NK-92 (cell line): ENCODE data around the gene ADGRF1.
"Not testable (repeated sequence)": the region's sequence is repeated elsewhere in the genome, so short reads cannot be mapped to it uniquely, and the experiment has no call there.

ENCODE experiments used
- DNase-seq: peaks from one replicate; lab custom pipeline; 2025; ENCODE audit not compliant: unreplicated experiment; lab: John Stamatoyannopoulos, UW

The ADGRF1 gene

DNA sequence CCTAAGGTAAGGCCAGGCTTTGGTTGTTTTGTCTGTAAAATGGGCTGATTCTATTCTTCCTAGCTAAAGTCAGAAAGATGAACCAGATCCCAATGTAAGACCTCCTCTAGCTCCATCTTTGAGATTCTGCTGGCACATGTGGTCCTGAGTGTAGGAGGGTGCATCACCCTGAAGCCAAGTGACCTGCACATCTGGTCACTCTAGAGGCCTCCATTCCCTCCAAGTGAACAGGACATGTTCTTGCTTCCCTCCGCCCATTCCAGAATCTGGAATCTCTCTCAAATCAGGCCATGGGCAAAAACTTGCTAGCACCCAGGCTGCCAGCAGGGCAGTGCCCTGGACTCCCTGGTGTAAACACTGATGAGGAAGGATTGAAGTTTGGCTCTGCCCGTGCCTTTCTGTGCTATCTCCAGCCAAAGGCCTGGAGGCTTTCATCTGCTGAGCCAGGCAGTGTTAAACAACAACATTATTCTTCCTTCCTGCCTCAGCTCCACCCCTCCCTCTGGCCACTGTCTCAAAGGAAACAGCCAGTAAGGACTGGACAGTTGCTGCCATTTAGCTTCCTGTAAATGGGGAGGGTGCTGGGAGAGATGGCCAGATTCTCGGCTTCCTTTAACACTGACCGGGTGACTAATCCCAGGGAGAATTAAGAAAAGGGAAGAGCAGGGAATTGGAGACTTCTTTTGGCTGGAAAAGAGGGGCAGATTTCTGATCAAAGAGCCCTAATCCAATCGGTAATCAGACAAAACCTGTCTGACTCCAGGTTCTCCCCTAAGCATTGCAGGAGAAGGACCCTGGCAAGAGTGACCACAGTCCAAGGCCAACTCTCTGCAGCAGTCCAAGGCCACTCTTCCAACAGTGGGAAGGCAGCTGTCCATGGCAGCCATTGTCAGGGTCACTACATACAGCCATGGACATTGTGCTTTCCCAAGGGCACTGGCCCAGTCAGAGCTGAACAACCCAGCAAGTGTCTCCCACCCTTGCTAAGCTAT, 19.5 kb upstream of the ADGRF1 start:
- no peak for DNase-seq

DNA sequence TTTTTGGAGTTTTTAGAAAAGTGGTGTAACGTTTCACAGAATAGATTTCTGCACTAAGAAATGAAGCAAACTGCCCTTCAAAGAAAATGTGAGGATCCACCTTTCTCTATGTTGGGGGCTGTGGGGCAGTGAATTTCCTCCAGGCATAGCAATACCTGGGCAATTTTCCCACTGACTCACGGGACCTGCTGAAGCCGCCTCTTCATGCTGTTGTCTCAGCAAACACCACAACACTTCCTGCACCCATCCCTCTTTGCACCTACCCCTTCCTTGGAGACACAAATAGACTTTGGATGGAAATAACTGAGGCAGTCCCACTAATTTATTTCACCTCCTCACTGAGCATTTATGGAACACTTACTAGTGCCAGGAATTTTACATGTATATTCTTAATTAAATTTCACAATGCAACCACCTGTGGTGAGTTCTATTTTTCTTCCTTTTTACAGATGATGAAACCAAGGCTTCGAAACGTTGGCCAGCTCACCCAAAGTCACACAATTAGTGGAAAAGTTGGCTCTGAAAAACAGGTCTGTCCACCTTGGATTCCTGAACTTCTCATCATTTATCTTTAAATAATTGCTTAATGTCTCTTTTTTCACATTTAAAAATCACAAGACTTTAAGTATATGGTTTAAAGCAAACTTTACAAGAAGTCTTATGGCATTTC, 17.2 kb upstream of the ADGRF1 start:
- no peak for DNase-seq

DNA sequence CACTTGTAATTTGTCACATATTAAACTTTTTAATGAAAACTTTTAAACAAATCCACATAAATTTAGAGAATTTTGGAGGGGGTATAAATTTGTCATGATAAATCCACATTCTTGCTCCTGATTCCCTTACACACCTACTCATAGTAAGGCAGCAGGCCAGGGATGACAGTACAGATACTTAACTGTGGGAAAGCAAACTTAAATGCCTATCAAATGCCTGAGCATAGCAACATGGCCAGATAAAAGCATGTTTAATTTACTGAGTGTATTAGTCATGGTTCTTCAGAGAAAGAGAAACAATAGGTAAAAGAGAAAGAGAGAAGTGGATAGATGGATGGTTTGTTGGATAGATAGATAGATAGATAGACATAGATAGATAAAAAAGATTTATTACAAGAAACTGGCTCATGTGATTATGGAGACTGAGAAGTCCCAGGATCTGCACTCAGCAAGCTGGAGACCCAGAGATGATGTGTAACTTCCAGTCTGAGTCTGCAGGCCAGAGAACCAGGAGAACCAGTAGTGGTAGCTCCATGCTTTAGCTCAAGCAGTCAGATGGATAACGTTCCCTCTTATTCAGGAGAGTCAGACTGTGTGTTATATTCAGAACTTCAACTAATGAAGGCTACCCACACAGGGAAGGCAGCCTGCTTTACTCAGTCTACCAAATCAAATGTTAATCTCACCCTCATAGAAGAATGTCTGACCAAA, 15.9 kb upstream of the ADGRF1 start:
- no peak for DNase-seq

DNA sequence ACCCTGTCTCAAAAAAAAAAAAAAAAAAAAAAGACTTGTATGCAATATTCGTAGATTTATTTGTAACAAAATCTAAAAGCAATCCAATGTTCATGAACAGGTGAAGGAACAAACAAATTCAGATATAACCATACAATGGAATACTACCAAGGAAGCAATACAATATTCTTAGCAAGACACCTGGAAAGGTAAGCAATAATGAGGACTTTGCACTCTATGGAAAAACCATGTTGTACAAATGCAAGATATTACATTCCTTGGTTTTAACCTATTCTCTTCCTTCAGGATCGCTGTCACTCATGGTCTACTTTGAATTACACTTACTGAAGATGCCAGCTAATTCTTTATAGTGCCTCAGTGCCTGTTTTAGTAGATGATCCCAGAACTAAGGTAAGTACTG, 14.7 kb upstream of the ADGRF1 start:
- no peak for DNase-seq

DNA sequence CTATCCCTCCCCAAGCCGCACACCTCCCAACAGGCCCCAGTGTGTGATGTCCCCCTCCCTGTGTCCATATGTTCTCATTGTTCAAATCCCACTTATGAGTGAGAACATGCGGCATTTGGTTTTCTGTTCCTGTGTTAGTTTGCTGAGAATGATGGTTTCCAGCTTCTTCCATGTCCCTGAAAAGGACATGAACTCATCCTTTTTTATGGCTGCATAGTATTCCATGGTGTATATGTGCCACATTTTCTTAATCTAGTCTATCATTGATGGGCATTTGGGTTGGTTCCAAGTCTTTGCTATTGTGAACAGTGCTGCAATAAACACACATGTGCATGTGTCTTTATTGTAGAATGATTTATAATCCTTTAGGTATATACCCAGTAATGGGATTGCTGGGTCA, 12.2 kb upstream of the ADGRF1 start:
- not testable (repeated sequence) for DNase-seq

DNA sequence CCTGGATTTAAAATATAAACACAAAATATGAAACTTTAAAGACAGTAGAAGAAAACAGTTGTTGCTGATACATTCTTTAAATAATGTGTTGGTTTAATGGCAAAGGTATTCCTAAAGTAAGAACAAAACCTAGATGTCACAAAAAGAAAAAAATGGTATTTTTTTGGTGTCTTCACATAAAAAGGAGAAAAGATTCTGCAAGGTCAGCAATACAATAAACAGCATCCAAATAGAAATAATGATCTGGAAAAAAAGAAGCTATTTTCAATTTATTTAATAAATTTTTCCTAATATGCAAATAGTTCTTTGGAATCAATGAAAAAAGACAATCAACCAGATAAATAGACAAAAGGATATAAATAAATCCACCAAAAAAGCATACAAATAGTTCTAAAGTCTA, 6.5 kb upstream of the ADGRF1 start:
- DNase-seq, result no peak

DNA sequence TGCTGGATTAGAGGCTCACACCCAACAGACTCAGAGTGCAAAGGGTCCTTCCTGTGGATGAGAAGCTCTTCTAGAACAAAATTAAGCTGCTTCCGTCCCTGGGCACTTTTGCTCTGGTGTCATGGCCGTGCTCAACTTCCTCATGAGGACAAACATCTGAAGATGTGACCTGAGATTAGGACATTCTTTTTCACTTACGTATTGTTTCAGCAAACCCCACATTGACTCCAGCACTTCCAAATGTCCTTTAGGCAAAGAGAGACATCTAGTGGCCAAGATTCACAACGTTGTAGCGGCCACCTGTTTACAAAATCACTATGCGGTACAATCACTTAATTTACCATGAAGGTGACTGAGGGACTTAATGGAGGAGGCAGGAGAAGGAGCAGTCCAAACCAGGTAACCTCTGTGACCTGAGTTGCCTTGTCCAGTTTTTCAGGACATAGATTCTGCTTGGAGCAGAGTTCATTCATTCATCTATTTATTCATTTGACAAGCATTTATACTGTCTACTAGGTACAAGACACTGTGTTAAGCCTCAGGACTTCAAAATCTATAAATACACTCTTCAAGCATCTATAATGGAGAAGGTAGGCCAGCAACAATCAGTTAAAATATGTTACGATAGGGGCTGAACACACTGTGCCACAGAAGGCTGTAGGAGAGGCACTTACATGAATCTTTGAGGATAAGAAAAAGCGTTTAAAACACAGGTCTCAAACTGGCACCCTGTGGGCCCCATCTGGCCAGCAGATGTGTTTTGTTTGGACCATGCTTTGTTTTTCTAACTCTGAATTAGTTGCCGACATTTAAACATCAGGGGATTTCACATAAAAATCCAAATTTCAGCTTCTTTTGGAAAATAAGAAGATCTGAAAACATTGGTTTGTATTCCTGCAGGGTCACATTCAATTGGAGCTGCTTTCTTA, 5.6 kb upstream of the ADGRF1 start:
- DNase-seq, result no peak

DNA sequence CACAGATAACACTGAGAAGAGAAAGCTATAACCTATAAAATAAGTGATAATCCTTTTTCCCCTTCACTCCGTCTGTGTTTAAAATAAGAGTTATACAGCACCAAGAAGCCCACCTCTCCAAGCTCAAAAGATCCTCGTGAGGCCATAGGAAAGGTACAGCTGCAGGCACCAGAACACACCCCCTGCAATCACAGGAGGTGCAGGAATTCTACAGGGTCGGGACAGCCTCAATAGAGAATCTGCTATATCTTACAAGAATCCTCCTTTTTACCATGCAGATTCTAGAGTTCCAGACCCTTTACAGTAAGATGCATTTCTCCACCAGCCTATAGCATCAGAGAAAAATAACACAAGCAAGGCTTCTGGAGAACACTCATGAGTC, 5.0 kb upstream of the ADGRF1 start:
- DNase-seq, result no peak

DNA sequence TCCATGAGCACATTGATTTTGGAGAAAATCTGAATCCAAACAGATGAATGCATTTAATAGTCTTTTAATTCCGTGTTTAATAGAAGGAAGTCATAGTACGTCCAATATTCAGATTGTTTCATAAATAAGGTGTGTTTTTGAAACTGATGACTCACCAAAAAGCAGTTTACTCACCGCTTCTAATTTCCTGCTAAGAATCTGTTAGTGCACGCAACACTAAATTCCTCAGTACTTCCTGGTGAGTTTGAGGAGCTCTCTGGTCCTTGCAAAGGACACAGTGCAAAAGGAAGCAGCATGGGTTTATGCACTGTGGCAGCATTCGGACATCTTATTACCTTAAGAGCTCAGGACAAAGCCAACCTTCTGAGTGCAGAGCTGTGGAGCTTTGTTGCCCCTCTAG, 2.3 kb upstream of the ADGRF1 start:
- DNase-seq, result no peak

DNA sequence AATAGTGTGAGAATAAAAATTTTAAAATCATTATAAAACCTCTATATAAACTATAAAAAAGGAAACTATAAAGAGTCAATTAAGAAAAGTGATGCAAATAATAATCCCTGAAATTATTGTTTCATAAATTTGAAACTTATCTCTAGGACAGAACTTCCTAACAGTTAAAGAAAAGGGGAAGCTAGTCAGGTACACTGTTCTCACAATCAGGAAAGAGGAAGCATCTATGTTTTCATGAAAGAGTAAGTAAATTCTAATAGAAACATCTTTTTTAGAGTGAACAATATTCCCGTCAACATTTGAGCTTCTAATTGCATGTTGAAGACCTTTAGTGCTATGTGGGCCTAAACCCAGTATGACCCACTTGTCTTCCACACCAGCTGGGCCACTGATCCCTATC, 1.2 kb upstream of the ADGRF1 start:
- no peak for DNase-seq

DNA sequence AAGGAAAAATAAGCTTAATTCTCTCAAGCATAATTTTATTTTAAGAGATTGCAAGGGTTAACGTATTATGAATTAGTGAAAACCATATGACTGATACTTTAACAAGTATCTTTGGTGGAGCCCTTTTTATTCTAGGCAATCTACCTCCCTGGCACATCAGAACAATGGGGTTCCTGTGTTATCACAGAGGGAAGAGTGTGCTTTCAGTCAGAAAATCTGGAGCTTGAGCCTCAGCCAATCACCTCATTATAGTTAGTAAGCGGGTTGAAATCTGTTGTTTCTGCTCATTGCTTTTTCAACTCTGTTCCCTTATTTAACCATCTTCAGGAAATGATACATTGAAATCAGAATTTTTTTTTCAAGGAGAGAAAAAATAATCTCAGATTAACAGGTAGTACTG, 391 bp downstream of the ADGRF1 start:
- DNase-seq, result no peak

DNA sequence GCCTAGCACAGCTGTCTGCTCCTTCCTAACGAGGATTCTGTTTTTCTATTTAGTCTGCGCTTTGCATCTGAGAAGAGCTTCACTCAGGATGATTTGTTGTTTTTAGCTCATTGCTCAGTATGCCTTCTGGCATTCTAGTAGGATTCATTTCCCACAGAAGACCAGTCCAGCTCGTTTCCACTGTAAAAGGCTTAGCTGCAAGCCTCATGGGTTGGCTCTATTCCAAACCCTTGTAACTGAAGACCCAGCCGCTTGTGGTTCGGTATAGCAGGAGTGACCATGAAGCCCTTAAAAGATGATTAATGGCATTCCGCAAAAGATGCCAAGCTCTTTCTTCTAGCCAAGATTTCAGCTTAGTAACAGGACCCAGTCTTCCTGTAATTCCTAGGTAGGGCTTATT, 7.2 kb downstream of the ADGRF1 start:
- DNase-seq, result no peak

DNA sequence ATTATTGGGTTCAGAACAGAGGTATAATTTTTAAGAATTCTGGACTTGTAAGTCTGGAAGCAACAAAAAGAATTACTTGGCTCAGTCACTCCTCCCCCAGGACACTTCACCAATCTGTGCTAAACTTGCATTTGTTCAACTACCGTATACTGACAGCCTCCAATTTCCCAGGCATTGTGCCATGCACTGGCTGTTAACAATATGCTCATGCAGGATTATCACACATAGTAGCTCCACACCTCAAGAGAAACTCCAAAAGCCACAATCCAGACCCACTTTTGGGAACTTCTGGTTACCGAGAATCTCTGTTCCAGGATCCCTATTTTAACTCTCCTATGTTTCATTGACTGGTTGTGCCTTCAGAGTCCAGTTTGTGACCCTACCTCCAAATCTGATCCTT, 7.7 kb downstream of the ADGRF1 start:
- DNase-seq, result no peak

DNA sequence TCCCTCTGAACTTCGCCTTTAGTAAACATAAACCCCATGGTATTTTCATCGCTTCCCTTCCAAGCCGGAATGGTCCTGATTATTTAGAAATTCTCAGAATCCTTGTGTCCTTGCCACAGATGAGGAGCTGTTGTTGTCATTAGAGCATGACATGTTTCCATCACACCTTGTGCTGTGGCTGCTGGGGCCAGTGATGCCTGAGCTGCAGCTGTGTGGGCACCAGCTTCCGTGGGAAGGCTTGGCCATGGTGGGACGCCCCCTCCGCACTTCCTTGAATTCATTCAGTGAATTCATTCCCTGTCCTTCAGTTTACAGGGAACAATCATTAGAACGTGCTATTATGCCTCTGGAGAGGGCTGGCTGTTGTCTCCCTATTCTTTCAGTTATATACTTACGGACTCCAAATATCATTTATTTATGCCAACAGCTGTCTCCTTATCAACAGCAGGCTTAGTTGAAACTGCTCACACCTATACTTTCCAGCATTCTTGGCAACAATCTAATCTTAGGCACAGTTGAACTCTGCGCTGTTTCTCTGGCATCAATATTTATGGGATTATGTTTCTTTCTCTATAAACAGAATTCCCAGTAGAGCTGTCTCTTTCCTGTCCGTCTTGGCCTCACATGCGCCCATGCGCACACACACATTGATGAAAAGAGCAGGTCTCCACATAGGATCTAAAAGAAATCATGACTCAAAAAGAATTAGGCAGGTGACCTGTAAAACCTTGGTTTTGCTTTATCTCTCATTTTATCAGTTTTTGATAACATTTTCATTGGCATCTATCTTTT, 9.0 kb downstream of the ADGRF1 start:
- DNase-seq, result no peak

DNA sequence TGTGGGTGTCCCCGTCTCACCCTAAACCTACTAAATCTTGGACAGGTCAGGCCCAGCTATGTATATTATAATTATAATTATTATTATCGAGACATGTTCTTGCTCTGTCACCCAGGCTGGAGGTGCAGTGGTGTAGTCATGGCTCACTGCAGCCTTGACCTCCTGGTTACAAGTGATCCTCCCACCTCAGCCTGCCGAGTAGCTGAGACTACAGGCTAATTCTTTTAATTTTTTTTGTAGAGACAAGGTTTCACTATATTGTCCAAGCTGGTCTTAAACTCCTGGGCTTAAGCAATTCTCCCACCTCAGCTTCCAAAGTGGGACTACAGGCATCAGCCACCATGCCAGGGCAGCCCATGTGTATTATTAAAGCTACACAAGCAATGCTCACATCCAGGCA, 10.5 kb downstream of the ADGRF1 start:
- DNase-seq, result no peak

DNA sequence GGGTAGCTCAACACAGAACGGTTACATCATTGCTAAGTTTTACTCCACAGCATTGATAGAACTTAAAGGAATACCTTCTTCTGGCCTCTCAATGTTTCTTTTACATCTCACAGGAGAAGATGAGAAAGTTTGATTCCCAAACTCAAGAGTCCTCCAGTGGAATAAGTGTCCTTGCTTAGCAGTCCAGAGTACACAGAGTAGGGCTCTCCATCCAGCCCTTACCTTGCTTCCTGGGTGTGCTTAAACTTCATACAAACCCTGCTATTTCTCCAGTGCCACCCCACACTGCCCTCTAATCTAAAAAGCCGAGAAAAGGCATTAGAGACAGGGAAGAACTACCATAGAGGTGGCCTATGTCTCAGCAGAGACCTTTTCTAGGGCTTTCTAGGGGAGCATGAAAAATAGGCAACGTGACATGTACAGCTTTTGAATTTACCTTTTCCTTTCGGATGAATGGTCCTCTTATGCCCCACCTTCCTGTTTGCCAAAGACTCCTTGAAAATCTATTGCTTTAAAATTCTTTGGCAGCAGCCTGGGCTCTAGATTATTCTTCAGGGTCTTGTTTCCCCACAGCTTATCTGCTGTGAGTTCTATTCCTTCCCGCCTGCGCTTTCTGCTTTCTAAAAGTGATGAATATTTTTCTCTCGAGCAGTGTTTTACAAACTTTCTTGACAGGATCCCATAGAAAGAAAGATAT, 12.1 kb downstream of the ADGRF1 start:
- no peak for DNase-seq

DNA sequence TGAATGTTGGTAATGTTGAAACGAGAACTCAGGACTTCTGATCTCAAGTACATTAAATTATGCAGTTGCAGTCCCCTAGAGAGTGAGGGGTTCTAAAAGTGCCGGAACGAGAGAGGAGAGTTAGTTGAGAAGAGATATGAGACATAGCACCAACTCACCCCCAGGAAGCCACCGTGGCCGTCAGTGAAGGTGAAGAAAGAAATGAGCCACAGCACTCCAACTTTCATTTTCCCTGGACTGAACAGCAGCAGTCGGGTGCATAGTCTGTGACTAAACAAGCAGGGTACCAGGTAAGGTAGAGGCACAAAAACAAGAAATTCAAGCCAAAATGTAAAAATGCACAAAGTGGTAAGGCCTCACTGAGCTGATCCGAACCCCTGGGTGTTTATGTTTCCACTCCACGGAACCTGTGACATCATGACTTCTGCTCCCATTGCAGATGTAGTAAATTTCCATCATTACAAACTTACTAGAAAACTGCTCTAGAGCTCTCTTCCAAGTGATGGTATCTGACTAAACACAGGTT, 13.2 kb downstream of the ADGRF1 start:
- no peak for DNase-seq

DNA sequence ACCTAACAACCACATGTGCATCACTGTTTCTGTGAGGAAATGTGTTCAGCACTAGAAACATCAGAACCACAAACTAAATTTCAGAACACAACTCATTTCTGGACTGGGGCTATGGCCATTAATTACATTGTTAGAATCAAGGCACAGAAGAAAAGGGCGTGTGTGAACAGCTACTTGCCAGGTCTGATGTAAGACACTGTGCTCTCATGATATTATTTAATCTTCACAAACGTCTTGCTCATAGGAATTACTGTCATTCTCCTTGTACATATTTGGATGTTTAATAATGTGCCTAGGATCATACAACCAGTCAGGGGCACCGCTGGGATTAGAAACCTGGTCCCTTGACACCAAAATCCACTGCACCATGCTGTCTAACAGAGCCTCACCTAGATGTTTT, 14.8 kb downstream of the ADGRF1 start:
- no peak for DNase-seq

DNA sequence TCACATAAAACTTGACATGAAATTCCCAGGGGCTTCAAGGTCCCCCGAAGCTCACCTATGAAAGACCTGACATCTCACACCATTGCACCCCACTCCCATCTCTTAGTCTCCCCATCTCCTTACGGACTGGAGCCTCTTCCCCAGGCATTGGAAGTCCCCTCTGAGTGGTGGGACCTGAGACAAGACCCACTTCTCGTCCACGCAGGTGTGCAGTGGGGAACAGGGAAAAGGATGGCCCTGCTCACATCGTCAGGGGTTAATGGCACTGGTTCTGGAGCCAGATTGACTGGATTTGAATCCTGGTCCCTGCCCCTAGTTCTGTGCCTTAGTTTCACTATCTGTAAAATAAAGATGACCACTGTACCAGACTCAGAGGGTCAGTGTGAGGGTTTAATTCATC, 15.5 kb downstream of the ADGRF1 start:
- DNase-seq, result no peak
